GM23248 (cell line): Measurements from ENCODE around the gene TAS2R9. TPM values are rescaled to one million over a fixed set of nuclear protein-coding genes. Genes with fewer than 3 reads are reported as not detected.

Source experiments
- DNase-seq: peaks from one replicate; pipeline ENCODE4 v3.0.0-alpha.2; 2015
- H2AFZ ChIP-seq: fragments of 200-600 bp; sonication (generic); 2 replicates; pipeline ENCODE4 v1.6.1; 2016; ENCODE audit warnings: antibody characterized with exemption
- H3F3A ChIP-seq: fragments of 200-600 bp; sonication (generic); 2 replicates; pipeline ENCODE4 v1.6.1; 2016; ENCODE audit warnings: mild to moderate bottlenecking, antibody characterized with exemption, mixed run types; ENCODE audit not compliant: insufficient read depth
- H3K27ac ChIP-seq: fragments of 200-600 bp; sonication (generic); 2 replicates; pipeline ENCODE4 v1.5.1; 2016; ENCODE audit warnings: mild to moderate bottlenecking
- H3K27me3 ChIP-seq: fragments of 200-600 bp; sonication (generic); replicated peaks from 2 replicates; pipeline ENCODE4 v1.6.1; 2016; ENCODE audit warnings: mild to moderate bottlenecking; ENCODE audit not compliant: insufficient read depth
- H3K36me3 ChIP-seq: fragments of 200-600 bp; sonication (generic); 2 replicates; pipeline ENCODE4 v1.6.1; 2016; ENCODE audit warnings: low read depth, mild to moderate bottlenecking
- H3K4me1 ChIP-seq: fragments of 200-600 bp; sonication (generic); 2 replicates; pipeline ENCODE4 v1.6.1; 2016; ENCODE audit warnings: mild to moderate bottlenecking; ENCODE audit not compliant: insufficient read depth
- H3K4me2 ChIP-seq: fragments of 200-600 bp; sonication (generic); one replicate; pipeline ENCODE4 v1.6.1; 2016; ENCODE audit warnings: mild to moderate bottlenecking; ENCODE audit not compliant: unreplicated experiment
- H3K4me3 ChIP-seq: fragments of 200-600 bp; sonication (generic); 2 replicates; pipeline ENCODE4 v1.5.1; 2016; ENCODE audit warnings: mild to moderate bottlenecking
- H3K79me2 ChIP-seq: fragments of 200-600 bp; sonication (generic); 2 replicates; pipeline ENCODE4 v1.6.1; 2016; ENCODE audit warnings: mild to moderate bottlenecking; ENCODE audit not compliant: insufficient read depth
- H3K9ac ChIP-seq: fragments of 200-600 bp; sonication (generic); 2 replicates; pipeline ENCODE4 v1.6.1; 2016; ENCODE audit warnings: mild to moderate bottlenecking
- H3K9me2 ChIP-seq: fragments of 200-600 bp; sonication (generic); 2 replicates; pipeline ENCODE4 v1.6.1; 2016; ENCODE audit warnings: mixed run types, mild to moderate bottlenecking, moderate library complexity; ENCODE audit not compliant: insufficient read depth
- H3K9me3 ChIP-seq: fragments of 200-600 bp; sonication (generic); one replicate; pipeline ENCODE4 v1.6.1; 2017; ENCODE audit warnings: low read depth
- H4K20me1 ChIP-seq: fragments of 200-600 bp; sonication (generic); 2 replicates; pipeline ENCODE4 v1.6.0; 2016; ENCODE audit not compliant: insufficient read depth
- EZH2 ChIP-seq: fragments of 200-600 bp; sonication (generic); IDR thresholded peaks from 2 replicates; pipeline ENCODE4 v1.6.1; 2018; ENCODE audit warnings: antibody characterized with exemption, mild to moderate bottlenecking; ENCODE audit not compliant: insufficient read depth, poor library complexity, severe bottlenecking
- EZH2phosphoT487 ChIP-seq: fragments of 200-600 bp; sonication (generic); IDR thresholded peaks from 2 replicates; pipeline ENCODE4 v1.6.1; 2018; ENCODE audit warnings: antibody characterized with exemption, moderate library complexity, mild to moderate bottlenecking, low read depth; ENCODE audit not compliant: insufficient read depth
- WGBS, 2 experiments: methylation state at CpG; one replicate each; pipeline ENCODE4 v1.1.6; 2015 to 2017; ENCODE audit warnings: low lambda C conversion rate in 2 of 2, low coverage in 1 of 2; ENCODE audit errors: missing lambda C conversion rate in 2 of 2; 5-methylcytosine and 5-hydroxymethylcytosine counted together
- in situ Hi-C: fragments of 300-500 bp; cut with MboI; formaldehyde crosslinking; loops from 2 replicates; pipeline ENCODE4 v1.15.0; 2020
- polyA plus RNA-seq: library from polyadenylated mRNA; unstranded; fragments of >200 nt; fragmentation: Nextera tagmentation; extraction: Ambion mirVana; gene quantifications from 2 replicates; pipeline ENCODE4 v1.2.1, GENCODE V29; 2016
- total RNA-seq: library from RNA; depleted of rRNA; stranded (reverse); fragments of >200 nt; shearing (Covaris generic); gene quantifications from 2 replicates; pipeline ENCODE4 v1.2.3, GENCODE V29; 2014; rRNA removed

TAS2R9 gene
- total RNA-seq: not detected in 2 replicates
- polyA plus RNA-seq: not detected in 2 replicates

DNA sequence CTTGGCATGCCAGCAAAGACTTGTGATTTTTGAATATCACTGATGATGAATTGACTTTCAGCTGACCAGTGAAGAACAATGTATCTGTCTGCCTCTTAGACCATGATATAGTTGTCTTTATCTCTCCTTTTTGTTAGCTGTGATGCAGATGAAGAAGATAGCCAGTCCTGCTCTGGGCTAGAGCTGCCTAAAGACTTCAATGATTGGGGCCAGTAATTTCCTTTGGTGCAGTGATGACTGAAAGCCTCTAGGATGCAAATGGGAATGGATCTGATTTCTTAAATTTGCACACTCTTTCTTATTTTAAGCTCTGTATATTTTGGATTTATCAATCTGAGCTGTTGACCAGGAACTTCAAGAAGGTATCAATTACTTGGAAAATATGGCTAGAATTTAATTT, at the start of gene TAS2R9:
Gene TAS2R9 (minus strand): TSS at position 101 of the 400 bp plus-strand sequence. CDS start 93 bp downstream, at position 8.
- Histone ChIP-seq H3K27me3 (no peaks in the 10 kb centered on the region), H3K9me3 (no peaks in the 10 kb centered on the region), H3K4me2 (no peak within 1 kb of the TSS), H3K4me1 (no peaks in the 10 kb centered on the region), H2AFZ (no peak within 1 kb of the TSS), H3F3A (no peaks in the 10 kb centered on the region), H3K4me3 (no peak within 1 kb of the TSS), H3K9ac (no peak within 1 kb of the TSS), H4K20me1 (no peaks in the 10 kb centered on the region), H3K27ac (no peak within 1 kb of the TSS), H3K79me2 (no peaks in the 10 kb centered on the region), H3K36me3 (no peaks in the 10 kb centered on the region), H3K9me2 (no peaks in the 10 kb centered on the region)
- TF ChIP-seq EZH2 (no peak), EZH2phosphoT487 (no peak)
- DNase-seq: no peak
- in situ Hi-C loops: no loop called here

DNA sequence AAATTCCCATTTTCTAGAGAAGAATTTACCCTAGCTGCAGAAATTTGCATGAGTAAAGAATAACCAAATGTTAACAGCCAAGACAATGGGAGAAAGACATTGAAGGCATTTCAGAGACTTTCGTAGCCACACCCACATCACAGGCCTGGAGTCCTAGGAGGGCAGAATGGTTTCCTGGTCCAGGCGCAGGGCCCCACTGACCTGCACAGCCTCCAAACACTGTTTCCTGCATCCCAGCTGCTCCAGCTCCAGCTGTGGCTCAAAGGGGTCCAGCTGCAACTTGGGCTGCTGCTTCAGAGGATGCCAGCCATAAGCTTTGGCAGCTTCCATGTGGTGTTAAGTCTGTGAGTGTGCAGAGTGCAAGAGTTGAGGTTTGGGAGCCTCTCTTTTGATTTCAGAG, 45.8 kb upstream of the TAS2R9 start:
- peaks cover 3% of the 10 kb centered on the region; the same call in 1 of the 2 replicates for H3K9me2 ChIP-seq
- no peak overlapping the region for H2AFZ ChIP-seq
- no peak overlapping the region for H3K27ac ChIP-seq
- no peaks in the 10 kb centered on the region for H3K4me1 ChIP-seq
- H3F3A ChIP-seq: no peaks in the 10 kb centered on the region
- no peak overlapping the region for H3K4me2 ChIP-seq
- H4K20me1 ChIP-seq: no peaks in the 10 kb centered on the region
- WGBS, 2 experiments: 89 to 98% methylated on average over 2 of the region's 2 CpGs
- no peak for DNase-seq
- in situ Hi-C loops: no loop called here
- no peaks in the 10 kb centered on the region for H3K27me3 ChIP-seq
- no peaks in the 10 kb centered on the region for H3K79me2 ChIP-seq
- H3K9ac ChIP-seq: no peak overlapping the region
- H3K36me3 ChIP-seq: 0 out of 2 replicates have a peak, but pooled peaks cover 5% of the 10 kb centered on the region
- no peak for TF ChIP-seq EZH2
- no peak for TF ChIP-seq EZH2phosphoT487
- H3K4me3 ChIP-seq: no peak overlapping the region
- no peaks in the 10 kb centered on the region for H3K9me3 ChIP-seq

DNA sequence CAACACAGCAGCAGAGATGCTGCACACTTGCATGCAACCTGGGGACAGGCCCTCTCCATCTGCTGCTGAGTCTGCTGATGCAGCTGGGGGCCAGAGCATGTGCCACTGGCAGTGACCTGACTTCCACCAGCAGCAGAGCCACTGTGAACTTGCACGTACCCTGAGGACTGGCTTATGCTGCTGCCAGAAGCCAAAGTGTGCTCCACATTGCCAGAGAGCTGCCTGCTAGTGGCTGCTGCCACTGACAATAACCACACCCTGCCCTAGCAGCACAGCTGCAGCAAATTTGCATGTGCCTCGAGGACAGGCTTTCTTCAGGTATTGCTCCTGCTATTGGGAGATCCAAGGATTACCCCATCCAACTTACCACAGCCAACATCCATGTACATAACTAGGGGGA, 43.8 kb upstream of the TAS2R9 start:
- no peaks in the 10 kb centered on the region for H3K9me3 ChIP-seq
- 0 out of 2 replicates have a peak, but pooled peaks cover 5% of the 10 kb centered on the region for H3K36me3 ChIP-seq
- no peaks in the 10 kb centered on the region for H3K27me3 ChIP-seq
- H3K27ac ChIP-seq: no peak overlapping the region
- H3K79me2 ChIP-seq: no peaks in the 10 kb centered on the region
- no peak overlapping the region for H3K4me3 ChIP-seq
- H2AFZ ChIP-seq: no peak overlapping the region
- H3K4me1 ChIP-seq: no peaks in the 10 kb centered on the region
- H4K20me1 ChIP-seq: no peaks in the 10 kb centered on the region
- no peaks in the 10 kb centered on the region for H3F3A ChIP-seq
- no peaks in the 10 kb centered on the region for H3K9me2 ChIP-seq
- no peak overlapping the region for H3K4me2 ChIP-seq
- in situ Hi-C loops: no loop called here
- WGBS, 2 experiments: 14 to 27% methylated on average over 2 of the region's 2 CpGs
- H3K9ac ChIP-seq: no peak overlapping the region
- DNase-seq: no peak
- TF ChIP-seq EZH2phosphoT487 (no peak), EZH2 (no peak)

DNA sequence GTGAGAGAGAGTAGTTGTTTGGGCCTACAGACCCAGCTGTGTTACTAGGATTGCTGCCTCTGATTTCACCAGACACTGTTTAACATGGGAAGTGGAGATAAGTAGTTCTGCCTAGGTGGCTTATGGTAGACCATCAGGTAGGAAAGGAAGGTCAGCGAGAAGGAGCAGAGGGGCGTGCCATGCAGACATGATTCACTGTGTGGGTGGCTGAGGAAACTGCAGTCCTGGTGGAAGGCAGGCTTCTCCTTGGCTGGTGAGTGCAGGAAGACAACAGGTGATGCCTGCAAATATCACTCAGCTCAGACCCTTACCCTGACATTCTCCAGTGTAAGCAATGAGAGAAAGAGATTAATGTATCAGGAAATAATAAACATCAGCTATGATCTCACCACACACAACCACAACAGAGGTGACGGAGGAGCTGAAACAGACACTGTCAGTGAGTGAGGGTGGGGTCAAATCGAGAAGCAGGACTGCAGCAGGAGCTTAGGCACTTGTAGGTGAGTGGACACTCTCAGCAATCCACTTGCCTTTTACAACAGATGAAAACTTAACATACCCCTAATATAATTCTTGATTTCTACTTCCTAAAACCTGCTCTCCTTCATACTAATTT, 41.4 kb upstream of the TAS2R9 start:
- no peaks in the 10 kb centered on the region for H3F3A ChIP-seq
- H3K36me3 ChIP-seq: no peaks in the 10 kb centered on the region
- H3K4me1 ChIP-seq: no peaks in the 10 kb centered on the region
- in situ Hi-C loops: no loop called here
- no peak overlapping the region for H3K4me2 ChIP-seq
- TF ChIP-seq EZH2phosphoT487: no peak
- TF ChIP-seq EZH2: no peak
- H3K9ac ChIP-seq: no peak overlapping the region
- no peak for DNase-seq
- no peaks in the 10 kb centered on the region for H3K27me3 ChIP-seq
- no peak overlapping the region for H2AFZ ChIP-seq
- WGBS, 2 experiments: 64 to 69% methylated on average over 4 of the region's 4 CpGs
- H3K9me3 ChIP-seq: no peaks in the 10 kb centered on the region
- no peaks in the 10 kb centered on the region for H3K79me2 ChIP-seq
- no peaks in the 10 kb centered on the region for H4K20me1 ChIP-seq
- no peak overlapping the region for H3K27ac ChIP-seq
- H3K9me2 ChIP-seq: no peaks in the 10 kb centered on the region
- H3K4me3 ChIP-seq: no peak overlapping the region

- Histone ChIP-seq H3K27ac (no peak within 1 kb of the TSS), H3F3A (no peaks in the 10 kb centered on the region), H3K27me3 (no peaks in the 10 kb centered on the region), H3K36me3 (no peaks in the 10 kb centered on the region), H3K9ac (no peak within 1 kb of the TSS), H2AFZ (no peak within 1 kb of the TSS), H3K4me2 (no peak within 1 kb of the TSS), H4K20me1 (no peaks in the 10 kb centered on the region), H3K9me2 (no peaks in the 10 kb centered on the region), H3K4me3 (no peak within 1 kb of the TSS), H3K9me3 (no peaks in the 10 kb centered on the region), H3K79me2 (no peaks in the 10 kb centered on the region), H3K4me1 (no peaks in the 10 kb centered on the region)
- 96 to 98% methylated on average over 4 of the region's 4 CpGs for WGBS, 2 experiments
- in situ Hi-C loops: no loop called here
- DNase-seq: no peak
- TF ChIP-seq EZH2: no peak
- no peak for TF ChIP-seq EZH2phosphoT487
These were observed 39.5 kb upstream of the TAS2R9 start, which contains the start of gene PRR4 for GRCh38 chr12:10849425-10849878. Gene PRR4, minus strand, starts transcription at chr12:10849475. Its CDS starts 38 bp downstream, at chr12:10849437.
